OCI-LY3 (cell line): ENCODE results near the gene ATP8B4.

Experiments used
- CTCF ChIP-seq: fragments of 200-600, 300-600 bp; sonication (generic); IDR thresholded peaks from 2 replicates; pipeline ENCODE4 v1.5.1; 2014; ENCODE audit warnings: antibody characterized with exemption, low read length, low read depth
- EZH2phosphoT487 ChIP-seq: fragments of 200-600 bp; shearing (Covaris generic); IDR thresholded peaks from 2 replicates; pipeline ENCODE4 v1.6.1; 2018; ENCODE audit warnings: antibody characterized with exemption, mixed run types, low read depth

GRCh38 chr15:49987896-49988295 is 131.1 kb downstream of the ATP8B4 start:
- no peak for TF ChIP-seq CTCF
- TF ChIP-seq EZH2phosphoT487: no peak
